DOHH2 (cell line): ENCODE data around the gene PNPLA7.

Source experiments
- CTCF ChIP-seq: fragments of 200-600 bp; sonication (generic); IDR thresholded peaks from one replicate; pipeline ENCODE4 v1.5.1; 2014; ENCODE audit warnings: antibody characterized with exemption, mild to moderate bottlenecking, low read depth, low read length; ENCODE audit not compliant: poor library complexity, severe bottlenecking
- EZH2phosphoT487 ChIP-seq: fragments of 200-600 bp; sonication (generic); IDR thresholded peaks from 2 replicates; pipeline ENCODE4 v1.6.1; 2017; ENCODE audit warnings: borderline replicate concordance, mild to moderate bottlenecking, antibody characterized with exemption, low read length, moderate library complexity, mixed read lengths

- TF ChIP-seq CTCF: no peak
- no peak for TF ChIP-seq EZH2phosphoT487
These were observed 30.2 kb upstream of the PNPLA7 start for GRCh38 chr9:137580209-137580953.
